GM12891 (cell line): ENCODE measurements around the gene PTGS1.

Source experiments
- PAX5 ChIP-seq: IDR thresholded peaks from 2 replicates; pipeline ENCODE4 v1.6.1; 2011; ENCODE audit warnings: low read length, moderate library complexity, mild to moderate bottlenecking; ENCODE audit not compliant: insufficient read depth, severe bottlenecking
- POLR2A ChIP-seq: IDR thresholded peaks from 2 replicates; pipeline ENCODE4 v1.6.1; 2011; ENCODE audit warnings: low read depth, low read length, control low read depth
- POLR2AphosphoS5 ChIP-seq: IDR thresholded peaks from 2 replicates; pipeline ENCODE4 v1.6.1; 2011; ENCODE audit warnings: low read depth, low read length, control low read depth
- SPI1 ChIP-seq: IDR thresholded peaks from 2 replicates; pipeline ENCODE4 v1.6.1; 2011; ENCODE audit warnings: low read depth, low read length, control low read depth
- TAF1 ChIP-seq: IDR thresholded peaks from 2 replicates; pipeline ENCODE4 v1.6.1; 2011; ENCODE audit warnings: low read depth, low read length, control low read depth

GRCh38 chr9:122336866-122337555 is 33.8 kb upstream of the PTGS1 start:
- TF ChIP-seq POLR2A (no peak), POLR2AphosphoS5 (no peak), TAF1 (no peak), PAX5 (no peak), SPI1 (no peak)
